ENCODE data around the gene MUL1. TPM values are rescaled to one million over a fixed set of nuclear protein-coding genes. Genes with fewer than 3 reads are reported as not detected.
"Not testable (repeated sequence)": the region's sequence is repeated elsewhere in the genome, so short reads cannot be mapped to it uniquely, and the experiment has no call there.

MUL1 gene
- total and polyA plus RNA-seq, 4 donors, result 23.6 to 34.4 (median 31.3) TPM

DNA sequence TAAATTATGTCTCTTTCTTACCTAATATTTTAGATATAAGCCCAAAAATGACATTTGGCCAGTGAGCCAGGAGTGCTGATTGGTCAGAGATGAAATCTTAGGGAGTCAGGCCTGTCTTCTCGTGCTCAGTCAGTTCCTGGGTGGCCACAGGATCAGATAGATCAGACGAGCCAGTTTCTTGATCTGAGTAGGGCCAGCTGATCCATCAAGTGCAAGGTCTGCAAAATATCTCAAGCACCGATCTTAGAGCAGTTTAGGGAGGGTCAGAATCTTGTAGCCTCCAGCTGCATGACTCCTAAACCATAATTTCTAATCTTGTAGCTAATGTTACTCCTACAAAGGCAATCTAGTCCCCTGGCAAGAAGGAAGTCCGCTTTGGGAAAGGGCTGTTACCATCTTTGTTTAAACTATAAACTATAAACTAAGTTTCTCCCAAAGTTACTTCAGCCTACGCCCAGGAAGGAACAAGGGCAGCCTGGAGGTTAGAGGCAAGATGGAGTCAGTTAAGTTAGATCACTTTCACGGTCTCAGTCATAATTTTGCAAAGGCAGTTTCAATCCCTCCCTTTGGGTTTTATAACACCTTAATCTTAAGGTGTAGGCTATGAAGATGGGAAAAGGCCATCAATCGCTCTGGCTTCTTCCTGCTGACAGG, 11.8 kb upstream of the MUL1 start:
- not testable (repeated sequence) for H3K27ac ChIP-seq (ENCODE audit: low read depth, low read length); DNase-seq (ENCODE audit: low read depth in 4 of 6, low spot score in 6 of 6); H3K4me3 ChIP-seq (ENCODE audit: low read depth, low read length); H3K9me3 ChIP-seq (ENCODE audit: control insufficient read depth, insufficient read depth, low read length); H3K36me3 ChIP-seq (ENCODE audit: control insufficient read depth, insufficient read depth, low read length); H3K27me3 ChIP-seq (ENCODE audit: control insufficient read depth, insufficient read depth, low read length); H3K4me1 ChIP-seq (ENCODE audit: control insufficient read depth, insufficient read depth, low read length)
- 65% methylated on average over 3 of the region's 7 CpGs for WGBS (ENCODE audit: insufficient coverage)

DNA sequence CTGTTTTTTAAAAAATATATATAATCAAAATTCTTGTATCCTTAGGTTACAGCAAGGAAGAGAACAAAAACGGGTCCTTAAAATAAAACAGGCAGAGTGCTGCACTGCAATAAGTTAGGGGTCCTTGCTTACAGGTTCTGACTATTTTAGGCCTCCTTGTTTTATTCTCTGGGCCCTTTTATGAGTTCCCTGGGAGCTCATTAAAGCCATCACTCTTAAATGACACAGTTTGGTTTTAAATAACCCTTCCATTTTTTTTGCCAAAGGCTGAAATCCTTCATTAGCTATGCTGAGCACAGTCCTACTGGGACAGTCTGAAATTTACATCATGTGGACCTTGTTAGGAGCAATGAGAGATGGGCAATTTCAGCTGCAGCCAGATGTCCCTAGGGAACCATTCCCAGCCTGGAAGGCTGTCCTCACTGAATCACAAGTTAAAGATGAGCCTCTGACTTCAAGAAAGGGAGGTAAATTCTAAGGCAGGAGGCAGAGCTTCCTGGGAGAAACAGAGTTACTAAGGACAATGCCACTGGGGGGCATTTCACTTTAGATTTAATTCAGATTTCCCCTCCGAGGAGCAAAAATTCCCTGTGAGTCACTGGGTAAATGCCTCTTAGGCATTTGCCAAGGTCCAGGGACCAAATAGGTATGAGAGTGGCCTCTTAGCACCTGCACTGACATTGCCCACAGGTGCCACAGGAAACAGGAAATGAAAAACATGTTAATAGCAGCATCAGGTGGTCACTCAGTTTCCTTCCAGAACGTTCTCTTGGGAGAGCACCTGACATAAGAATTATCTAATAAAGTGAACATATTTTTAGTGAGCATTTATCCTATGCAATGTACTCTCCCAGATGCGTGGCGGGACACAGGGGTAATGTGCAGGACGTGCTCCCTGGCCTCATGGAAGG, 3.8 kb upstream of the MUL1 start:
- WGBS (ENCODE audit: insufficient coverage), result 47% methylated on average over 2 of the region's 6 CpGs
- no peak overlapping the region for H3K27ac ChIP-seq (ENCODE audit: low read depth, low read length)
- H3K36me3 ChIP-seq (ENCODE audit: control insufficient read depth, insufficient read depth, low read length), result no peaks in the 10 kb centered on the region
- H3K9me3 ChIP-seq (ENCODE audit: control insufficient read depth, insufficient read depth, low read length), result no peaks in the 10 kb centered on the region
- no peaks in the 10 kb centered on the region for H3K27me3 ChIP-seq (ENCODE audit: control insufficient read depth, insufficient read depth, low read length)
- H3K4me1 ChIP-seq (ENCODE audit: control insufficient read depth, insufficient read depth, low read length), result peaks cover 4% of the 10 kb centered on the region
- DNase-seq (ENCODE audit: low read depth in 4 of 6, low spot score in 6 of 6), result peak in 1 of 6 donors; percentile 68
- H3K4me3 ChIP-seq (ENCODE audit: low read depth, low read length), result no peak overlapping the region

DNA sequence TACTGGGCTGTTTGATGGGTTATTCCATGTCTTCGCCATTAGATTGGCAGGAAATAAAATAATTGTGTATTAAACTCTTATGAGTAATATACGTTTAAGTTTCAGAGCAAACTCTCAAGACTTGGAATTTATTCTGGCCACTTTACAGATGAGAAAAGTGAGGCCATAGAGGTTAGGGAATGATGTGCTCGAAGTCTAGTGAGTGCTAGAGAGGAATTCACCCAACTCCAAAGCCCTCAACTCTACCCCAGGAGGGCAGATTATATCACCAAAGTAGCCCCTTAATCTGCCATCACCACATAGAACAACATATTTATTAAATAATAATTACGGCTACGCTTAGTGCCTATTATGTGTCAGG, 440 bp upstream of the MUL1 start:
- Histone ChIP-seq H3K27ac (ENCODE audit: low read depth, low read length) (no peak overlapping the region), H3K36me3 (ENCODE audit: control insufficient read depth, insufficient read depth, low read length) (peaks cover 5% of the 10 kb centered on the region), H3K4me3 (ENCODE audit: low read depth, low read length) (peak overlapping the region; percentile 86), H3K9me3 (ENCODE audit: control insufficient read depth, insufficient read depth, low read length) (no peaks in the 10 kb centered on the region), H3K27me3 (ENCODE audit: control insufficient read depth, insufficient read depth, low read length) (no peaks in the 10 kb centered on the region), H3K4me1 (ENCODE audit: control insufficient read depth, insufficient read depth, low read length) (peaks cover 8% of the 10 kb centered on the region)
- DNase-seq (ENCODE audit: low read depth in 4 of 6, low spot score in 6 of 6), result no peak
- WGBS (ENCODE audit: insufficient coverage), result 100% methylated on average over 1 of the region's 5 CpGs

DNA sequence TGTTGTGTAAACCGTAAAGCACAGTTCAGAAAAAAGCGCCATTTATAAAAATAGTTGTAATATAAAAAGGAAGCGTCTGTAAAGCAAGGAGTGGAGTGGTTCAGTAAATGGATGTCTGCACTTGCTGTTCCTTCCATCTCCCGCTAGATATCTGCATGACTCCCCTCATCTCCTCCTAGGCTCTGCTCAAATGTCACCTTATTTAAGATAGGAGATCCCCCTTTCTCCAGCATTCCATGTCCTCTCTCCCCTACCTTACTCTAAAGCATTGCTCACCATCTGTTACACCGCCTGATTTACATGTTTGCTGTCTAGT, 745 bp downstream of the MUL1 start:
- Histone ChIP-seq H3K27ac (ENCODE audit: low read depth, low read length) (no peak overlapping the region), H3K4me3 (ENCODE audit: low read depth, low read length) (peak overlapping the region; percentile 86), H3K9me3 (ENCODE audit: control insufficient read depth, insufficient read depth, low read length) (no peaks in the 10 kb centered on the region), H3K27me3 (ENCODE audit: control insufficient read depth, insufficient read depth, low read length) (no peaks in the 10 kb centered on the region), H3K36me3 (ENCODE audit: control insufficient read depth, insufficient read depth, low read length) (peaks cover 9% of the 10 kb centered on the region), H3K4me1 (ENCODE audit: control insufficient read depth, insufficient read depth, low read length) (peaks cover 8% of the 10 kb centered on the region)
- no peak for DNase-seq (ENCODE audit: low read depth in 4 of 6, low spot score in 6 of 6)
- 40% methylated on average over 1 of the region's 5 CpGs for WGBS (ENCODE audit: insufficient coverage)

DNA sequence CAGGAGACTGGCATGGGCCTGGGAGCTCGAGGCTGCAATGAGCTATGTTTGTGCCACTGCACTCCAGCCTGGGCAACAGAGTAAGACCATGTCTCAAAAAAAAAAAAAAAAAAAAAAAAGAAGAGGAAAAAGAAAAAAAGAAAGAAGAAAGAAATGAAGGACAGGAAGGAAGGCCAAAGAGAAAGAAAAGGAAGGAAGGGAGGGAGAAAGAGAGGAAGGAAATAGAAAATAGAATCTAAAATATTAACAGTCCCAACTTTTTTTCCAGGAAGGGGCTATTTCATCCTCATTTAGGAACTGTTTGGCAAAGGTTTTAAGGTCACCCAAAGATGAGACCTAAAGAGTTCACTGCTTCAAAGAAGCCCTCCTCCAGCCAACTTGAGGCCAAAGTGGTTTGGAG, 2.5 kb downstream of the MUL1 start:
- 100% methylated on average over 1 of the region's 1 CpG for WGBS (ENCODE audit: insufficient coverage)

DNA sequence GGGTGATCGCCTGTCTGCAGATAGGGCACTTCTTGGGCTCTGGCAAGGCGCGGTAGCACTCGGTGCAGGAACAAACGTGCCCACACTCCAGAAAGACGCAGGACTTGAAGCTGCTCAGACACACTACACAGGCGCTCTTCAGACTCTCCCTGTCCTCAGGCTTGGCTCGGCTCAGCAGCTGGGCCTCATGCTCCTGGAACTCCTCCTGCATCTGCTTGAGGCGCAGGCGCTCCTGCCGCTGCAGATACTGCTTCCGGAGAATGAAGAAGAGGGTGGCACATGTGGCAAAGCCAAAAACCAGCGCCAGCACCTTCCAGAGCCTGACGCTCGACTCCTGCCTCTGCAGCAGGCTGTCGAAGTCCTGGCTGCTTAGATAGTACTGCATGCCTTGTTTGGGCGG, 7.2 kb downstream of the MUL1 start:
- Histone ChIP-seq H3K36me3 (ENCODE audit: control insufficient read depth, insufficient read depth, low read length) (peaks cover 56% of the 10 kb centered on the region), H3K4me3 (ENCODE audit: low read depth, low read length) (no peak overlapping the region), H3K4me1 (ENCODE audit: control insufficient read depth, insufficient read depth, low read length) (no peaks in the 10 kb centered on the region), H3K9me3 (ENCODE audit: control insufficient read depth, insufficient read depth, low read length) (no peaks in the 10 kb centered on the region), H3K27ac (ENCODE audit: low read depth, low read length) (no peak overlapping the region), H3K27me3 (ENCODE audit: control insufficient read depth, insufficient read depth, low read length) (no peaks in the 10 kb centered on the region)
- no peak for DNase-seq (ENCODE audit: low read depth in 4 of 6, low spot score in 6 of 6)
- 95% methylated on average over 17 of the region's 17 CpGs for WGBS (ENCODE audit: insufficient coverage)

More for the DNA sequence above, 2.5 kb downstream of the MUL1 start:
- H3K27ac ChIP-seq (ENCODE audit: low read depth, low read length), result no peak overlapping the region
- no peak for DNase-seq (ENCODE audit: low read depth in 4 of 6, low spot score in 6 of 6)
- H3K4me3 ChIP-seq (ENCODE audit: low read depth, low read length), result no peak overlapping the region
- no peaks in the 10 kb centered on the region for H3K9me3 ChIP-seq (ENCODE audit: control insufficient read depth, insufficient read depth, low read length)
- H3K36me3 ChIP-seq (ENCODE audit: control insufficient read depth, insufficient read depth, low read length), result peaks cover 23% of the 10 kb centered on the region
- peaks cover 8% of the 10 kb centered on the region for H3K4me1 ChIP-seq (ENCODE audit: control insufficient read depth, insufficient read depth, low read length)
- H3K27me3 ChIP-seq (ENCODE audit: control insufficient read depth, insufficient read depth, low read length), result no peaks in the 10 kb centered on the region

DNA sequence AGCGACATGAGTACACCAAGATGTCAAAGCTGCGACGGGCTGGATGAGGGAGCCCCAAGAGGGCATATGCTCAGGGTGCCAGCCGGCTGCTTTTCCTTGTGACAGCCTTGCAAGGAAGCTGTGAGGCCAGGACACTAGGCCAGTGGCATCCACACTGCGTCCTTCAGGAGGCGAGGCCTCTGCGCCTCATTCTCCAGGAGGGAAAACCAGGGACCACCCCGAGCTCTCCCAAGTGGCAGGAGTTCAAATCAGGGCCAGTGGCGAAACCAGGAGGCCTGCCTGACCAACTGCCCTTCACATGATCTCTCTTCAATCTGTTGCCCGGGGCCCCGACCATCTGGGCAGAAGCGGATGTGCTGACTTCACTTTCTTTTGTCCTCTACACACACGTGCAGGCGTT, 8.2 kb downstream of the MUL1 start:
- Histone ChIP-seq H3K9me3 (ENCODE audit: control insufficient read depth, insufficient read depth, low read length) (no peaks in the 10 kb centered on the region), H3K4me1 (ENCODE audit: control insufficient read depth, insufficient read depth, low read length) (peaks cover 2% of the 10 kb centered on the region), H3K36me3 (ENCODE audit: control insufficient read depth, insufficient read depth, low read length) (peaks cover 56% of the 10 kb centered on the region), H3K4me3 (ENCODE audit: low read depth, low read length) (no peak overlapping the region), H3K27me3 (ENCODE audit: control insufficient read depth, insufficient read depth, low read length) (no peaks in the 10 kb centered on the region), H3K27ac (ENCODE audit: low read depth, low read length) (no peak overlapping the region)
- 97% methylated on average over 12 of the region's 14 CpGs for whole genome bisulfite sequencing (ENCODE audit: insufficient coverage)
- DNase-seq (ENCODE audit: low read depth in 4 of 6, low spot score in 6 of 6), result no peak

DNA sequence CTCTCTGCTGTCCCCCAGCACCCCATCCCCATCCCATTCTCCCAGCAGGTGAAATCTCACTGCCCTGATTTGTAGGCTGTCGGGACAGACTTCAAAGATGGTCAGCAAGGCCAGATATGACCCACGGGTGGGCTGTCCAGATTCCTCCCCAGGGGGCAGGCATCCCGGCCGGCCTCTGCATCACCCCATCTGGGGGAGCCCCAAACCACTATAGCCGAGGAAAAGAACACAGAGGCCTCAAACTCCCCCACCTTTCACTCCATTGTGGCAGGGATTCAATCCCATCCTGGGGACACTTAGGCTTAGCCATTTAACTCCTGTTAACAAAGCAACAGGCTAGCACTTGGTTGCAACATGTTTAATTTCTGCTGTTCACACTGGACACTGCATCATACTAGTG, 8.8 kb downstream of the MUL1 start:
- H3K27me3 ChIP-seq (ENCODE audit: control insufficient read depth, insufficient read depth, low read length), result no peaks in the 10 kb centered on the region
- H3K36me3 ChIP-seq (ENCODE audit: control insufficient read depth, insufficient read depth, low read length), result peaks cover 55% of the 10 kb centered on the region
- H3K27ac ChIP-seq (ENCODE audit: low read depth, low read length), result no peak overlapping the region
- 96% methylated on average over 3 of the region's 5 CpGs for WGBS (ENCODE audit: insufficient coverage)
- H3K4me1 ChIP-seq (ENCODE audit: control insufficient read depth, insufficient read depth, low read length), result peaks cover 8% of the 10 kb centered on the region
- no peak overlapping the region for H3K4me3 ChIP-seq (ENCODE audit: low read depth, low read length)
- H3K9me3 ChIP-seq (ENCODE audit: control insufficient read depth, insufficient read depth, low read length), result no peaks in the 10 kb centered on the region
- DNase-seq (ENCODE audit: low read depth in 4 of 6, low spot score in 6 of 6), result no peak

DNA sequence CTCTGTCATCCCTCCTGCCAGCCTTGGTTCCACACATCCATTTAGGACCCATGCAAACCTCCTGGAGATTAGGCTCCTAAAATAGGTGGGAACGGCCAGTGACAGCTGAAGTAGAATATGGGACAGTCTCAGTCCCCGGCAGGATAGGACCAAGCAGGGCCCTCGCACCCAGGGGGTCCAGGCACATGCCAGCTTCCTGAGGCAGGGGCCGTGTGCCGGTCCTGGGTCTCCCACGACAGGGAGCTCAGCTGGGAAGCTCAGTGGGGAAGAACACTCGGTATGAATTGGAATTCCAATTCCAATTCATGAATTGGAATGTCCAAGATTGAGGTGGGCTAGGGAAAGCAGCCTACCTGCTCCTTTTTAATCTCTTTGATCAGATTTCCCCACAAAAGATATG, 9.8 kb downstream of the MUL1 start:
- H3K4me3 ChIP-seq (ENCODE audit: low read depth, low read length), result no peak overlapping the region
- H3K9me3 ChIP-seq (ENCODE audit: control insufficient read depth, insufficient read depth, low read length), result no peaks in the 10 kb centered on the region
- peaks cover 15% of the 10 kb centered on the region for H3K4me1 ChIP-seq (ENCODE audit: control insufficient read depth, insufficient read depth, low read length)
- peaks cover 51% of the 10 kb centered on the region for H3K36me3 ChIP-seq (ENCODE audit: control insufficient read depth, insufficient read depth, low read length)
- no peak overlapping the region for H3K27ac ChIP-seq (ENCODE audit: low read depth, low read length)
- no peak for DNase-seq (ENCODE audit: low read depth in 4 of 6, low spot score in 6 of 6)
- H3K27me3 ChIP-seq (ENCODE audit: control insufficient read depth, insufficient read depth, low read length), result no peaks in the 10 kb centered on the region
- 86% methylated on average over 7 of the region's 7 CpGs for WGBS (ENCODE audit: insufficient coverage)

DNA sequence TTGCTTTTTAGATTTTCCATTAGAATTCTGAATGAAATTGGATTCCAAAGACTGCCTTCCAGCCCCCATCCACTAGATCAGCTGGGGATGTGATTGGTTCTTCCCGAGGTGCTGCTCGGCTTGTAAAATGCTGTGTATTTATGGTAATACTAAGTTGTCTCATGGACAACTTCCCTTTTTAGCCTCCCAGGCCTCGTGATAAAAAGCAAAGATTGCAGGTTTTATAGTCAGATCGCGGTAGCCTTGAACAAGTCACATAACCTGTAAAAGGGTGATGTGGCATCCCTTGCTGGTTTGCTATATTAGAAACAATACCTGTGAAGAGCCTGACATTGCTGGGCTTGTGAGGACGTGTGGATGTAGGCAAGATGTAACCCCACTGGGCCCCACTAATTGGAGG, 10.4 kb downstream of the MUL1 start:
- H3K4me1 ChIP-seq (ENCODE audit: control insufficient read depth, insufficient read depth, low read length), result peaks cover 15% of the 10 kb centered on the region
- WGBS (ENCODE audit: insufficient coverage), result 94% methylated on average over 3 of the region's 6 CpGs
- no peaks in the 10 kb centered on the region for H3K9me3 ChIP-seq (ENCODE audit: control insufficient read depth, insufficient read depth, low read length)
- H3K27me3 ChIP-seq (ENCODE audit: control insufficient read depth, insufficient read depth, low read length), result no peaks in the 10 kb centered on the region
- no peak for DNase-seq (ENCODE audit: low read depth in 4 of 6, low spot score in 6 of 6)
- H3K36me3 ChIP-seq (ENCODE audit: control insufficient read depth, insufficient read depth, low read length), result peaks cover 50% of the 10 kb centered on the region
- H3K4me3 ChIP-seq (ENCODE audit: low read depth, low read length), result no peak overlapping the region
- no peak overlapping the region for H3K27ac ChIP-seq (ENCODE audit: low read depth, low read length)

All from spinal cord (tissue), 10 donors.